Esophagus mucosa (tissue), 1 donor: ENCODE results near the gene TRMT61A. TPM values are rescaled to one million over a fixed set of nuclear protein-coding genes. Genes with fewer than 3 reads are reported as not detected.
"Not testable (repeated sequence)": the region's sequence is repeated elsewhere in the genome, so short reads cannot be mapped to it uniquely, and the experiment has no call there.

Experiments used
- ATAC-seq: fragments of 200-7000 bp; cut with Tn5 transposase; one replicate; pipeline ENCODE4 v1.9.1; 2020
- total RNA-seq: library from RNA; stranded (reverse); gene quantifications from one replicate; pipeline ENCODE4 v1.2.4, GENCODE V29; 2023
- donor health status: DM: yes; HTN: yes; CAD: no.

Gene TRMT61A
- total RNA-seq, 1 donor from 2014 or later: 6.1 TPM

DNA sequence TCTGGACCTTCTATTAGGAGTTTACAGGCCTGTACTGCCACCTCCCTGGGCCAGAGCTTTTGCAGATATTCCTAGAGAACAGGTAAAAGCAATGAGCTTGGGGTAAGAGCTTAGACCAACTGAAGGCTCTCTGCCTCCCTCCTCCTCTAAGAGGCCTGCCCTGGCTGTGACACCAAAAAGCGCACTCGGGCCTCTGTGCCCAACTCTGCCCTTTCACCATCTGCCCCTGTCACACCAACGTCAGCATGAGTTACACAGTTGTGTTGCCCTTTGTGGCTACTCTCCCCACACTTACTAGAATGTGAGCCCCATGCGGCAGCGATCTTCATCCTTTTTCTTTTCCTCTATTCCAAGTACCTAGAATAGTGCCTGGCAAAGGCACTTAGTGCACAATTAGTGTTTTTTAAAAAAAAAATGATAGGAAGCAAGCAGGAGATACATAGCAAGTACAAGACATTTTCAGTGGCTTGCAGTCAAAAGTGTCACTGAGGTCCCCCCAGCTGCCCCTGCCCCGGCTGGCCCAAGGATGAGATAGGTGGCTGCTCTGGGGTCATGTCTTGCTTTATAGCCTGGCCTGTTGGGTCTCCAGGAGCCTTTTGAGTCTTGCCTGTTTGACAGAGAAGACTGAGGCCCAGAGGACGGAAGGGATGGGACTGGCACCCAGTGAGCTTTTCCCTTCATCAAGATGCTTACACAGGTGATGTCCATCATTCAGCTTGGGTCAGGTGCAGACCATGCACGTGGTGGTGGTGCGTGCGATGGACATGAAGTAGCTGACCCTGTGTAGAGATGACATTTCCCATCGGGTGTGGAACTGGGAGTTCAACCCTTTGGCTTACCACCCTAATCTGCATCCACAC lies 18.9 kb upstream of the TRMT61A start:
- no peak for ATAC-seq

DNA sequence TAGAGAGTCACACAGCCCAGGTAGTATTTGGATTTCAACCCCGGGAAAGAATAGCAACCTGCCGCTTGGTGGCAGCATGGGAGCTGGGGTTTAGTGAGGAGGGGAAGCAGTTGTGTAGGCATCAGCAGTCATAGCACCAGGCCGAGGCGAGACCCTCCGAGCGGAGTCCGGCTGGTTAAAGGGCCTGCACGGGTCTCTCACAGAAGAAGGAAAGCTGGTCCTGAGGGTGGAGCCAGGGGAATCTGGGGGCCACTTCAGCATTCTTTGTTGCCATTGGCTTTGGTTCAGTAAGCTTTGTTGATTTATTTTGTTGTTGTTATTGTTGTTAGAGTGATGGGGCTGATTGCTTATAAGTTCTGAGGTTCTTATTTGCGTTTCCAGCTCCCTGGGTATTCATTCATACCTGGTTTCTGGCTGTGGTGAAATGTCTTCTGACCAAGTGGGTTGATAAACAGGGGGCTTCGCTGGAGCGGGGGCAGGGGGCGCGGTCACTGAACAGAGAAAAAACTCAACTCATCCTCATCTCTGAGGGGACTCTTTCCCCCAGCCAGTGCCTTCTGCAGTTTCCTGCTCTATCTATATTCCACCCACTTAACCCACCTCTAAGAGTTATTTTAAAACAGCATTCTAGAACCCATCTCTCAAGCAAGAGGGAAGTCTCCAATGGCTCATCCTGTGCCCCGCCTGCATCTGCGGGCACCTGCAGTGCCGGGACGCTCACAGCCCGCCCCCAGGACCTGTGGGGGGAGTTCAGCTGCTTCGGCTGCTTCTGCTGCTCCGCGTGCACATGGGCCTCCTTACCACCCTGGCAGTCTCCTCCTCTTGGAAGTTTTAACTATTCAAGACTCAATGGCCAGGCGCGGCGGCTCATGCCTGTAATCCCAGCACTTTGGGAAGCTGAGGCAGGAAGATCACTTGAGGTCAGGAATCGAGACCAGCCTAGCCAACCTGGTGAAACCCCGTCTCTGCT lies 18.0 kb upstream of the TRMT61A start:
- ATAC-seq: no peak

DNA sequence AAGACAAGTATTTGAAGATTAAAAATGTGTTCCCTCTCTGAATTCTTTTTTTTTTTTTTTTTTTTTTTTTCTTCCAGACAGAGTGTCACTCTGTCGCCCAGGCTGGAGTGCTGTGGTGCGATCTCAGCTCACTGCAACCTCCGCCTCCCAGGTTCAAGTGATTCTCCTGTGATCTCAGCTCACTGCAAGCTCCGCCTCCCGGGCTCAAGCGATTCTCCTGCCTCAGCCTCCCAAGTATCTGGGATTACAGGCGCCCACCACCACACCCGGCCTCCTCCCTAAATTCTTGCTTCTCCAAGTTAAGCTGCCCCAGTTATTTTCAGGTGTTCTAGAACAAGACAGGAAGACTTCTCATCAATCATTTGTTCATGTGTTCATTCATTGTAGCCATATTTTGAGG lies 16.8 kb upstream of the TRMT61A start:
- not testable (repeated sequence) for ATAC-seq

DNA sequence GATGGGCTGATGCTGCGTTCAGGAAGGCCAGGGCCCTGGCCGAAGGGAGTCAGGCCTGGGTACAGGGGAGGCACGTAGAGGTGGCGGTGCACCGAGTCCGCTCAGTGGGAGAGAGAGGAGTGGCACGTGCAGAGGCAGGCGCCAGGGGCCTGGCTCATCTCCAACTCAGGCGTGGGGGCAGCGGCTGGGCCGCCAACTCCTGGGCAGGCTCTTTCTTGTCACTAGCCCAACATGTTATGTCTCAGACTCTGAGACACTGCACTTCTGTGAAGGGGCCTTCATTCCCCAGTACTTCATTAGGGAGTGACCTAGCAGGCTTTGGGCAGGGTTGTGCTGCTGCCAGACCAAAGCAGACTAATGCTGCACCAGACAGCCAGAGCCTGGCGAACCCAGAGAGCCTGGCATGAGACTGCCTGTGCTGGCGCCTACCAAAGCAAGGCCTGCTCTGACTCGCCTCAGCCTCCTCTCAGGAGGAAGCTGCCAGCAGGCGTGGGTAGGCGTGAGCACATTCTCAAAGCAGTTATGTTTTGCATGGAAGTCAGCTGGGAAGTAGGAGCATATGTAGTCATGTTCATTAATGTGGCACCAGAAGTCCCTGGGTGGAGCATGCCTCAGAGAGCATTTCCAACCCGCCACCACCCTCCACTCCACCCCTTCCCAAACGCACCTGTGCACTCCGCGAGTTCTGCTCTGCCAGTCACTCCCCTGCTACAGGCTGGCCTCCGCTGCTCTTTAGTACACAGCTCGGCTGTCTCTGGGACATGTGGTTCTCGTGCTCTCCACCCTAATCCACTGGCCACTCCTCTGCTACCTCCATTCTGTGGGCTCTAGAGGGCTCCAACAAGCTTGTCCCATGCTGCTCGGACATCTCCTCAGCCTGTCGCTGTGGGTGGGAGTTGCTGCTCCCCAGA lies 16.0 kb upstream of the TRMT61A start:
- peak; percentile 92 for ATAC-seq

DNA sequence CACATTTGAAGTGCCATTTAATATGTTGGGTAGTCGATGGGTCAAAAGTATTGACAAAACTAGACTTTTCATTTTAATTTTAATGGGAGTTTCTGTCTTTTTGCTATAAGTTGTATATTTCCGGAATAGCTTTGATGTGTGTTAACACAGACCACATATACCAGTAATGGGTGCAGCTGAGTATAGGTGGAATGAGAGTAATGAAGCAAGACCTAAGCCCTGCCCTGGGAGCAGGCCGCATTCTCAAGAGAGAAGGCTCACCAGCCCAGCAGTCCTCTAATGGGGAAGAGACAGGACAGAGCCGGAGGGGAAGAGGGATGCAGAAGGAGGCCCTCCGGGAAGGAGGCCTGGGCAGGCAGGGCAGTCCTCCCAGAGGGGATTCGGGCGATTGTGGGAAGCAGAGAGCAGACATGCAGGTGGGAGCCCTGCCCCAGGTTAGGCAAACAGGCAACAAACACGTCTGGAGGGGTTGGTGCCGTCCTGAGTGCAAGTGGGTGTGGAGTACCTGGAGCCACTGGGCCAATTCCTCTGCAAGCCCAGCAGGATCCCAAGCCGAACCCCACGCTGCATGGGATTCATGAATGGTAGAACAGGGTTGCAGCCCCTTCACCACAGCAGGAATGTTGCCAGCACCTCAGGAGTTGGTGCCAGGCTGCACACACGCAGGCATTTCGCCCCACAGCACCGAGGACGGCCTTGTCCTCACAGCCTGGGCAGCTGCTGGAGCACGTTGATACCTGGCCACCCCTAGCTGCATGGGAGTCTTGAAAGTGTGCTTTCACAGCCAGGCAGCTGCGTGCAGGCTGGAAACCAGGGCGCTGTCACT lies 14.2 kb upstream of the TRMT61A start:
- no peak for ATAC-seq

DNA sequence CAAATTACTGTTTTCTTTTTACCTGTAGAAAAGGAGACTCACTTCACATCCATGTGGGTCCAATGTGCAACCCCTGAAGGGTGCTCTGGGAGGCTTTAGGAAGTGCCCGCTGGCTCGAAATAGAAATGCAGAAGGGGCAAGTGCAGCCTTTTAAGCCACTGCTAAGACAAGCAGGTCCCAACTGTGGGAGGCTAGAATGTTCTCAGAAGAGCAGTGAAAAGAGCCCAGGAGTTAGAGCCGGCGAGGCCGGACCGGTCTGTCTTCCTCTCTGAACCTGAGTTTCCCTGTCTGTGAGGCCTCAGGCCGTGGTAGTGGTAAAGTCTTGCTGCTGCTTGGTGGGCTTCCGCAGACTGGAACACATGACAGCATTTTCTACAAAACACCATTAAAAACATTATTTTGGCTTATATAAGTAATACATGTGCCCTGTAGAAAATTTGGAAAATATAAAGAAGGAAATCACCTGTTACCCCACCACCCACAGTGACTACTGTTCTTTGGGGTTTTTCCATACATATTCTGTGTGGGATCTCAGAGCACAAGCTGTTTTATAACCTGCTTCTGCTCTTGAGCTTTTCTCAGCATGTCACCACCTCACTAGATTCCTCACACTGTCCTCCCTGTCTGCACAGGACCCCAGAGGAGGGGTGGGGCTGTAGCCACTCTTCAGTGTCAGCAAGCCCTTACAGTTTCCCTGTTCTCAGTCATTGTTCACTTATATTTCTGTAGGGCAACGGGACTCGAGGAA lies 12.4 kb upstream of the TRMT61A start:
- ATAC-seq: no peak

DNA sequence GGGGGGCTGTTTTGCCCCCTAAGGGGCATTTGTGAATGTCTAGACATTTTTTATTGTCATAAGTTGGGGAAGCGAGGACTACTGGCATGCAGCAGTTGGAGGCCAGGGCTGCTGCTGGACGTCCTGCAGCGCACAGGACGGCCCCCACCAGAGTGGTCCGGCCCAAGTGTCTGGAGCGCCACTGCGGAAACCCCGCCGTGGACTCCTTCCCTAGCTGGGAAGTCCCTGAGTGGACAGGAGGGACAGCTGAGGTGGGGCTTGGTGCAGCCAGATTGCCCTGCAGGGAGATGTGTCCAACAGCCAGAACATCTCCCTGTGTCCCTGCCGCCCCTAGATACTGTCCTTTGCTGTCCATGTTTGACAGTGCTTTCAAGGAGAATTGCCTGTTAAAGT lies 11.8 kb upstream of the TRMT61A start:
- ATAC-seq: no peak

DNA sequence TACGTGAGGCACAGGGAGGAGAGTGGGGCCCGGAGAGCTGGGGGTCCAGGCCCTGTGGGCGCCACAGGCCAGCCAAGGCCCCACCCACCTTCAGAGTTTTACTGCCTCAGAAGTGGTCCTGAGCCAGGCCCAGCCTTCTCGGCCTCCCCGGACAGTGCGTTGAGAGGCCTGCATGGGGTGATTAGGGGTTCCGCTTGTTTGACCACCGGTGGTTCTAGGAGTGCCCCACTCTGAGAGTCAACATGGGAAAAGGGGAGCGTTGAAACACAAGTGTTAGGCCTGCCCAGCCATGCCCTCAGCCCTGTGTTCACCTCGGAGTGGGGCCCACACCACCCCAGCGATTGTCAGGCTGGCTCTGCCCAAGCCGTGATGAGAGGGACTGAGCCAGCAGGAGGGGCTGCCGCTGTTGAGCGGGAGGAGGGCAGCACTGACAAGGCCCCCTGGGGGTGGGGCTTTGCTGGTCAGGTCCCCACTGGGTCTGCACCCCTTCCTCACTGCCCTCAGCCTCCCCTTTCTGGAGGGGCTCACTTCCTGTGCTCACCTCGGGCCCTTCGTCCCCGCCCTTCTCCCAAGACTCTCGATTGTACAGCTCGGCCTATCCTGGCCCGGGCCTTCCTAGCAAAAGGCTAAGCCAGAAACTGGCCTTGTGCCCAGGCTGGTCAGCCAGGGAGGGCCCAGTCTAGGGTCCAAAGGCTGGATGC lies 11.1 kb upstream of the TRMT61A start:
- ATAC-seq: no peak

DNA sequence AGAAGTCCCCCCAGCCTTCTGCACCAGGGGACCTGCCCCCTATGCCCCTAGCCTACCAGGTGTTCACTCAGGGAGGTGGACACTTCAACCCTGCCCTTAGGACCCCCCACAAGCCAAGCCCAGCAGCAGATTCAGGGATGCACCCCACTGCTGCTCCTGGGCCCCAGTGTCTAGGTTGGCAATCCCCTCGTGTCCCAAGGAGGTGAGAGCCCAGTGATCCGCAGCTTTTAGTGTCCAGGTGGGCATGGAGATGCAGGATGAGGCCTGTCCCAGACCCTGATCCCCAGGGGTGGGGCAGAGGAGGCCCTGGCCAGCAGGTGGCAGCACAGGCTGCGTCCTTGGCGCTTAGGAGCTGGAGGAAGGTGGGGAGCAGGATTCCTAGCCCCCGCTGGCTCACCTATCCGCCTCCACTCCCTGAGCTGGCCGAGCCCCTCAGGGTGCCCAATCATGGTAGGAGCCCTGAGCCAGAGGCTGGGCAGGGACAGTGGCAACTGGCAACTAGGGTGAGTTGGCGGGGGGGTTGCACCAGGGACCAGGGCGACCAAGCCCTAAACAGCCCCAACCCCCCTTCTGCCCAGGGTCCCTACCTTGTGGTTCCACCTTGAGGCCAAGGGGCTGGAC lies 10.5 kb upstream of the TRMT61A start:
- peak; percentile 36 for ATAC-seq

DNA sequence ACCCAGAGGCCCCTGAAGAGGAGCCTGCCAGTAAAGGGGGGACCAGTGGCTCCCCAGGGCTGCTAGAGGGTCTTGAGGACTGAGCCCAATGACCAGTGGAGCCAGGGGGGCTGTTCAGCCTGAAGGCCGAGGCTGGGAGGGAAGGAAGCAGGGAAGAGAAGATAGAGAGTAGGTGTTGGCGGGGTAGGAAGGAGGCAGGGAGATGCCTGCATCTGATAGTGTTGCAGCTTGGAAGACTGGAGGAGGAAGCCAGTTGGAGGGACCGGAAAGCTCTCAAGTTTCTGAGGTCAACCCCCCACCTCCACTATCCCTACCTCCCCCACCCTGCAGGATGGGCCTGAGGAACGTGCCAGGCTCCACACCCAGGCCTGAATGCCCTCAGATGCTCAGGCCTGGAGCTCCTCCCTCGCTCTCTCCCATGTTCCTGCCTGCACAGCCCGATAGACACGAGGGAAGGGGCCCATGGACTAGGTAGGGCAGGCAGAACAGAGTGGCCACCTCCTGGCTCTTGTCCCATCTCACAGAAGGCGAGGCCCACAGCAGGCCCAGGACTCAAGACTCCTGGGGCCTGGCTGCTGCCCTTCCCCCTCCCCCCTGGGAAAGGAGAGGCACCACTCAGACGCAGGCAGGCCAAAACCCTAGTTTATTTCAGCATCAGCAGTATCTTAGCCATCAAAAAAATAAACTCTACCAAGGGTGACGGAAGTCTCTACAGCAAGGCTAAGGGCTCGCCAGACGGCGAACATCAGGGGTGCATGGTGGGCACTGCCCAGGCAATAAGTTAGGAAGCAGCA lies 9.8 kb upstream of the TRMT61A start:
- ATAC-seq: no peak

DNA sequence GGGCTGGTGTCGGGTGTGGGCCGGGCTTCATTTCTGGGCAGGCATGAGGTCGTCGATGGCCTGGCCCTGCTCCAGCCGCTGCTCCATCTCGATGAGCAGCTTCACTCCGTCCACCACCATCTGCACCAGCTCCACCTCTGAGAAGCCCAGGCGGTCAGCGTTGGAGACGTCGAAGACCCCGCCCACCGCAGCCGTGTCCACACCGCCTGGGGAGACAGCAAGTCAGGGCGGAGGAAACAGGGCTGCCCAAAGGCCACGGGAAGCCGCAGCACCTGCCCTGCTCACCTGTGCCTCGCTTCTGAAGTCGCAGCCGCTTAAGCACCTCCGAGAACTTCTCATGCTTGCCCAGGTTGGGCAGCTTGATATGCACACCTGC lies 9.2 kb upstream of the TRMT61A start:
- ATAC-seq: no peak

DNA sequence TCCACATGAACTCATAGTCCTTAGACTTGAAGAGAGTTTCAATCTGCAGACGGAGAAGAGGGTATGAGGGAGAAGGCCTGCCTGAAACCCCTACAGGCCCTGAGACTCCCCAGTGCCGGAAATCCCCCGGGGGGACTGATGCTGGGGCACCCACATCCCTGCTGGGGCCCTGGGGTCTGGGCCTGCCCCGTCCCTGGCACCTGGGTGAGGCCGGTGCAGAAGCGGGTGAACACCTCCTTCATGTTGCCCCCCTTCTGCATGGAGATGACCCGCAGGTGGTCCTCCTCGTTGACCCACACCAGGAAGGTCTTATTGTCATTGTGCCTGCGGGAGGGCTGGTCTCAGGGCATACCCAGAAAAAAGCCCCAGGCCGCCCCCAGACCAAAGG lies 8.7 kb upstream of the TRMT61A start:
- peak; percentile 0 for ATAC-seq

DNA sequence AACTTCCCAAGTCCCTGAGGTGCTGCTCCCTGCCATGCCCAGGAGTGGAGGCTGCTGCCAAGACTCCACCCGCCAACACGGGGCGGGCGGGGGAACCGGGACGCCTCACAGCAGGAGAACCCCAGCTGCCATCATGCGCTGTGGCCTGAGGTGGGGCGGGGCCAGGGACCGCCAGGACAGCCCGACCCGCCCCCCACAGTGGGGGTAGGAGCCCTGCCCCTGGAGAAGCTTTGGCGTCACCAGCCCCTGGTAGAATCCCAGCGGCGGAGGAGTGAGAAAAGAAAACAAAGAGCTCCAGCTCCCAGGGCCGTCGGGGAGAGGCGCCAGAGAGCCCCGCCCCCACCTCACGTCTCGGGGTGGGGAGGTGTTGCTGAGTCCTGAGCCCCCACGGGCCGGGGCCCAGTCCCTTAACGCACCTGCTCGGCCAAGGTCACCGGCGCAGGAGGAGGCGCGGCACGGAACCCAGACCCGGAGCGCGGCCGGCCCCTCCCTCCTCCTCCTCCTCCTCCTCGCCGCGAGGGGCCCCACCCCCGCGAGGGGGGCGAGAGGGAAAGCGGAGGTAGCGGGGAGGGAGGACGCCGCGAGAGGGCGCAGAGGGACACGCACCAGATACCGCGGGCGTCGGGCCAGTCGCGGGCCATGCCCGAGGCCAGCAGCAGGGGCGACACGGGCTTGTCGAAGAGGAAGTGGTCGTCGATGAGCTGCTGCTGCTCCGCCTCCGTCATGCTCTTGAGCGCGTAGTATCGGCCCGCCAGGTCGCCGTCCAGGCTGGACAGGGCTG lies 8.1 kb upstream of the TRMT61A start:
- ATAC-seq: peak; percentile 49

DNA sequence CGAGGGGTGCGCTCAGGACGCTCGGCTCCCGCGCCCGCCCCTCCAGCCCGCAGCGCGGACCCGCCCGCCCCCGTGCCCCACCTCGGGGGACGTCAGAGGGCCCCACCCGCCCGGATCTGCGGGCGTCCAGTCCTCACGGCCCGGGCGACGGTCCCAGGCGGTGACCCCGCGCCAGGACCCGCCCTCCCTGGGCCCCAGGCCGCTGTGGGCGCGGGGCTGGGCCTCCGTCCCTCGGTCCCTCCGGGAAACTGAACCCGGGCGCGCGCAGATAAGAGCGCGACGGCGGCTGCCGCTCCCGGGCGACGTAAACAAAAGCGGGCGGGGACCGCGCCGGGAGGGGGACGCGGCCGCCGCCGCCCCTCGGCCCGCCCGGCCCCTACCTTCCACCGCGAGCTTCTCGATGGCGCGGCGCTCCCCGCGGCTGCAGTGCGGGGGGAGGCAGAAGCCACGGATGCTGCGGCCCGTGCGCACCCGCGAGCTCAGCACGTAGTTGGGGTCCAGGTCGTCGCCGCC lies 7.5 kb upstream of the TRMT61A start:
- peak; percentile 20 for ATAC-seq

DNA sequence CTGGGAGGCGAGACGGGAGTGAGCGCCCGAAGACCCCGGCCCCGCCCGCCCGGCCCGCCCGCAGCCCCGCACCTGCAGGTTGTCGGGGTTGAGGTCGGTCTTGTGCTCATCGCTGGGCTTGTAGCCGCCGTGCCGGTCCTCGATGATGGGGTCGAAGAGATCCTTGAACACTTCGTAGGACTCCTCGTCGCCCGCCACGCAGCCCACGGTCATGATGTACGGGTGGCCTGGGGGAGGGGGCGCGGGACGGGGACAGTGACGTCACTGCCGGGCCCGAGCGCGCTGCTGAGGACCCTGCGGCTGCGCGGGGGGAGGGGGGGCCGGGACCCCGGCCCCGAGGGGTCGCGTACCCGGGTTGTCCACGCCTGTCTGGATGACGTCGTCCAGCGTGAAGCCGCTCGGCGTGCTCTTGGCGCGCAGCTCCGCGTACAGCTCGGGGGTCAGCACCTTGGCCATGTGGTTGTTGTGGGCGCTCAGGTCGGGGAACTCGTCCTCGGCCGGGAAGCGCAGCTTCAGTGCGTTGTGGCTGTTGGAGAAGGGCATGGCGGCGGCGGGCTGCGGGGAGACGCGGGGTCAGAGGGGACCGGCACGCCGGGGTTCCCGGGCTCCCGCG lies 6.9 kb upstream of the TRMT61A start:
- ATAC-seq: no peak

DNA sequence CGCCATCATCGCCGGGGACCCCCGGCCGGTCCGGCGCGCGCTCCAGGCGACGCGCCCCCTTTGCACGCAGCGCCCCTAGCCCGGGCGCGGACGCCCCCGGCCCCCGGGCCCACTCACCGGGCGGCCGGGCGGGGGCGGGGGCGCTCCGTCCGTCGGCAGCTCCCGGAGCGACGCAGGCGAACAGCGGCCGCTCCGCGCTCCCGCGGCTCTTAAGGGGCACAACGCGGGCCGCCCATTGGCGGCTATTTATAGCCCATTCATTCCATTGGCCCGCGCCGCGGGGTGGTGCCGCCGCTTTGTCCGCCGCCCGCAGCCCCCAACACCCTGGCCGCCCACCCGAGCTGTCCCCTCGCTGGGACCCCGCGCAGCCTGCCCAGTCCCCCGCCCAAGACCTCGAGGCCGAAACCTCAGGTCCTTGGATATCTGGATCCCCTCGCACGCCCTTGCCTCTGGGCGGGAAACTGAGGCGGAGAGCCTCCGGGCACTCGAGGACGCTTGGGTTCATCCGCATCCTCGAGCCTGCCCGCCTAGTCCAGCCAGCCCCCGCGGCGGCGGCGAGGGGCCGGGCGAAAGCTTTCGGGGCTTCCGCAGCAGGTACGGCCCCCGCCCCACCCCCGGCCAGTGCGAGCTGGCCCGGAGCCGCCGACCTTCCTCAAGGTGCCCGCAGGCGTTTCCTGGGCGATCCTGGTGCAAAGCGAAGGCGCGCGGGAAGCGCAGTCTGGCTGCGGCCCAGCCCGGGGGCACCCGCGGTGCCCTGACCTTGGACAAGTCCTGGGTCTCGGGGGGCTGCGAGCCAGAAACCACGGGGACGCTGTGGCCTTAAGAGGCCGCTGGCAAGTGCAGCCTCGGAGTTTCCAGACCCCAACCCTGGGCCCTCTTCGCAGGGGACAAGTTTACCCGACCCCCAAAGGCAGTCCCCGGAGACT lies 6.1 kb upstream of the TRMT61A start, which contains the start of gene CKB:
TSS of gene CKB (minus strand) at position 182 of the 926 bp plus-strand sequence. CDS start 337 bp downstream, outside the sequence.
- no peak for ATAC-seq
